ENCODE results near the gene RHOBTB3.

DNA sequence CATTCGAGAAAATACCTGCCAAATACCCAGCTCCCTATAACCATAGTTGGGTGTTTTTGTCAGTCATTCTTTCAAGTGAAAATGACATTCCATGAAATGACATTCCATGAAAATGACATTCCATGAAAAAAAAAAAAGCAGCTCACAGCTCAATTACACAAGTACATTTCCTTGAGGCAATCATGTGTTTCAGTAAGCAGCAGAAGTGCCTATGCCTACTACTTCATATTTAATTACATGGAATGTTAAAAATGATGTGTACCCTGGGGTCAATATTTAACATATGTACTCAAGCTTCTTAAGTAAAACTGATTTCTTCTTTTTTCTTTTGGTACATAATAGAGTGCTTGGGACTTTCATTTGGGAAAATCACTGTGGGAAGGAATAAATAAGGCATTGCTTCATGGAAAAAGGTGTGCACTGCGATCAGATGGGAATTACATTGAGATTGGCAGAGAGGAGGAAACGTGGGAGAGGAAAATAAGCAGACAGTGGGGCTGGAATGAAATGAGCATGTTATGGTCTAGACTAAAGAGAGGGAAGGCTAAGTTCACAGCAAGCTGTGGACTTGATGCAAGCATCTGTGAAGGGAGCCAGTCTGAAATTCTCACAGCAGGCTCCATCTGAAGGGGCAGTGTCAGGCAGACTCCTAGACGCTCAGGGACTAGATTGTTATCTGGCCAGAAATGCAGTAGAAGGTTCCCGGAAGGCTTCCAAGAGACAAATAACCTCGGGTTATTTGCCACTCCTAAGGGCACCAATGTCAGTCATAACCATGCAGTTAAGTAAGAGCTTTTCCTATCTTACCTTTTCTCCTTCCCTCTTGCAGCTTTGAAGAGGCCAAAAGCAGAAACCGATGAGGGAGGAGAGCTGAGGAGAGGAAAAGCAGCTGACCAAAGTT, 33.1 kb upstream of the RHOBTB3 start:
- TF ChIP-seq POLR2AphosphoS5 (IDR thresholded peaks at IDR 0.05) (no peak), POLR2A (IDR thresholded peaks at IDR 0.05) (no peak)
- TF ChIP-seq, protein P1, sequence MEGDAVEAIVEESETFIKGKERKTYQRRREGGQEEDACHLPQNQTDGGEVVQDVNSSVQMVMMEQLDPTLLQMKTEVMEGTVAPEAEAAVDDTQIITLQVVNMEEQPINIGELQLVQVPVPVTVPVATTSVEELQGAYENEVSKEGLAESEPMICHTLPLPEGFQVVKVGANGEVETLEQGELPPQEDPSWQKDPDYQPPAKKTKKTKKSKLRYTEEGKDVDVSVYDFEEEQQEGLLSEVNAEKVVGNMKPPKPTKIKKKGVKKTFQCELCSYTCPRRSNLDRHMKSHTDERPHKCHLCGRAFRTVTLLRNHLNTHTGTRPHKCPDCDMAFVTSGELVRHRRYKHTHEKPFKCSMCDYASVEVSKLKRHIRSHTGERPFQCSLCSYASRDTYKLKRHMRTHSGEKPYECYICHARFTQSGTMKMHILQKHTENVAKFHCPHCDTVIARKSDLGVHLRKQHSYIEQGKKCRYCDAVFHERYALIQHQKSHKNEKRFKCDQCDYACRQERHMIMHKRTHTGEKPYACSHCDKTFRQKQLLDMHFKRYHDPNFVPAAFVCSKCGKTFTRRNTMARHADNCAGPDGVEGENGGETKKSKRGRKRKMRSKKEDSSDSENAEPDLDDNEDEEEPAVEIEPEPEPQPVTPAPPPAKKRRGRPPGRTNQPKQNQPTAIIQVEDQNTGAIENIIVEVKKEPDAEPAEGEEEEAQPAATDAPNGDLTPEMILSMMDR (IDR thresholded peaks at IDR 0.05) = no peak

Data from suprapubic skin (tissue), 4 donors.